NCI-H774 (cell line): ENCODE measurements around the gene PCGF1.

ENCODE experiments used
- DNase-seq: peaks from one replicate; lab custom pipeline; 2025; lab: John Stamatoyannopoulos, UW

The PCGF1 gene

DNA sequence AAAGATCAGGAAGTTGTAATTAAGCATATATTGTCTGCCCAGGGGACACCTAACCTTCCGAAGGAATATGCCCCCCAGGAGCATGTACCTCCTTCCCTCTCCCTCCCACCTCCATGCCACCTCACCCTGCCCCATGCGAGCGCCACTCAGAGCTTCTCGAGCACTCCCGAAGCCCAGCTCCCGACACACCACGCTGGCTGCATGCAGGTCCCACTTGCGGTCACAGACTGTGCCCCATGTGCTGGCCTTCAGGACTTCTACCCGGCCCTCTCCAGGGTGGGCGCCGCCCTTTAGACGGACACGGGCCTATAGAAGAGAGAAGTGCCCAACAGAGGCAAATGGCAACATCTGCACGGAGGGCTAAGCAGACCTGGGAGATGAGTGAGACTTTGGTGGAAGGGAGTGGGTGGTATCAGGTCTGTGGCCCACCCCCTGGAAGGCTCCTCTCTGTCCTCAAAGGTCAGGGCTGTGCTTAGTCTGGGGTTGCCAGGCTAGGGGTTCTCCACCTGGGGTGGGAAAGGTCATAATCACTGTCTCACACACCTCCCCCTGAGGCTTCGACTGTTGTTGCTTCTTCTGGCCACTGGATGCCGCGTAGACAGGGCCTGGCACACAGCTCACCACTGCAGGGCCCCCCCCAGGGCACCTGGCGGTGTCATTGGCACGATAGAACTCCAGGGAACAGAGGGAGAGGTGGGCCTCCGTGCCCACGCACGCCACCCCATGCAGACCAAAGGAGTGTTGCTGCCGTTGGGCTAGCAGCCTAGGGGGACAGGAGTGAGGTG is 28.9 kb upstream of the PCGF1 start:
- no peak for DNase-seq

GRCh38 chr2:74535440-74535965 is 28.0 kb upstream of the PCGF1 start:
- no peak for DNase-seq

DNA sequence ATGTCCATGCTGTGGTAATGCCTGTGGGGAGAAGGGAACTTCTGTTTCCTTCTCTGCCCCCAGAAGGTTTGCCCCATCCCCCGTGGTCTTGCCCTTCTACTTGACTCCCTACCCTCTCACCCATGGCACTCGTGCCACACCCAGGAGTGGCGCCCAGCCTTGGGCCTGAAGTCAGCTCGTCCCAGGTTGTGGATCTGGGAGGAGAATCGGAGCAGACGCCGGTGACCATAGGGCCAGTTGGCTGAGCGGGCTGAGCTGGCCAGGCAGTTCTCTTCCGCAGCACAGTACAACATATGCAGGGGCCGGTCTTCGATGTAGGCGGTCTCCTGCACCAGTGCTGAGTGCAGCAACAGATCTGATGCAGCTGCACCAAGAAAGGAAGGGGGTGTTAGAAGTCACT is 26.9 kb upstream of the PCGF1 start:
- DNase-seq, result no peak

- DNase-seq, result no peak
These were observed 26.0 kb upstream of the PCGF1 start for GRCh38 chr2:74533464-74533863.

- no peak for DNase-seq
These were observed 24.7 kb upstream of the PCGF1 start for GRCh38 chr2:74532222-74532621.

DNA sequence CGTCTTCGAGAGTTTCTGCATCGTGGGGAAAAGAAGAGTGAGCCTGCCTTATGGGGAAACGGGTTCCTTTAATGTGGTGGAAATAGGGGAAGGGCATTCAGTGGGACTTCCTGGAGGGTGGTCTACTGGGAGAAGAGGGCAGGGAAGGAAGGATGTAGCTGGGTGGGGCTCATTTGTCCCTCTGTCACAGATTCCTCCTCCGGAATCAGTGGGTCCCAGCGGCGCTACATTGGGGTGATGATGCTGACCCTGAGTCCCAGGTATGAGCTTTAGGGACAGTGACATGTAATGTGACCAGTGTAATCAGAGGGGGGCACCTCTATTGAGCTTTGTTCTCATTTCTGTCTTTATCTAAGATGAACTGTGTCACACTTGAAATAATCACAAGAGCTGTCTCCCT is 24.2 kb upstream of the PCGF1 start:
- DNase-seq, result no peak

- no peak for DNase-seq
These were observed 23.0 kb upstream of the PCGF1 start for GRCh38 chr2:74530239-74531187.

GRCh38 chr2:74529357-74530238 is 22.1 kb upstream of the PCGF1 start, which contains the start of the genes AUP1 and HTRA2:
Gene AUP1 (minus strand): TSS chr2:74529706. CDS start chr2:74529629, 77 bp downstream.
Gene HTRA2 (plus strand): TSS chr2:74529933. CDS start chr2:74530007, 74 bp downstream.
- DNase-seq, result peak; percentile 97

GRCh38 chr2:74528600-74529356 is 21.3 kb upstream of the PCGF1 start:
- DNase-seq, result no peak

DNA sequence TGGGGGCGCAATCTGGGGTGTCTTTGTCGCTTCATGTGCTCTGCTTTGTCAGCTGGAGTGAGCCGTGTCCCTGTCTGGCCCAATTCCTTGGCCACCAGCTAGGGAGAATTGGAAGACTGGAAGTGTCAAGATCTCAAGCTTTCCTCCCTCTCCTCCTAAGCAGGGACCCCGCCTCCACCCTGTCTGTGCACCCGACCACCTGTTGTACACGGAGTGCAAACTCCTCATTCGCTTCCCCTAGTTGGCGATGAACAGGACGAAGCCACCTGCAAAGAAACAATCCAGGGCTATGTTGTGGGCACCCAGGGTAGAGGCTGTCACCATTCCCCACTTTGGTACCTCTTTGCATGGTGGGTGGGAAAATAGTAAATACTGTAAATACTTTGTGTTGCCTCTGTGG is 20.2 kb upstream of the PCGF1 start:
- DNase-seq, result no peak

- DNase-seq, result no peak
These were observed 19.2 kb upstream of the PCGF1 start for GRCh38 chr2:74526649-74527230.

GRCh38 chr2:74525717-74526648 is 18.5 kb upstream of the PCGF1 start, which contains the start of gene DQX1:
Gene DQX1 (minus strand): TSS chr2:74526231. CDS start chr2:74525729, 502 bp downstream.
- DNase-seq, result no peak

DNA sequence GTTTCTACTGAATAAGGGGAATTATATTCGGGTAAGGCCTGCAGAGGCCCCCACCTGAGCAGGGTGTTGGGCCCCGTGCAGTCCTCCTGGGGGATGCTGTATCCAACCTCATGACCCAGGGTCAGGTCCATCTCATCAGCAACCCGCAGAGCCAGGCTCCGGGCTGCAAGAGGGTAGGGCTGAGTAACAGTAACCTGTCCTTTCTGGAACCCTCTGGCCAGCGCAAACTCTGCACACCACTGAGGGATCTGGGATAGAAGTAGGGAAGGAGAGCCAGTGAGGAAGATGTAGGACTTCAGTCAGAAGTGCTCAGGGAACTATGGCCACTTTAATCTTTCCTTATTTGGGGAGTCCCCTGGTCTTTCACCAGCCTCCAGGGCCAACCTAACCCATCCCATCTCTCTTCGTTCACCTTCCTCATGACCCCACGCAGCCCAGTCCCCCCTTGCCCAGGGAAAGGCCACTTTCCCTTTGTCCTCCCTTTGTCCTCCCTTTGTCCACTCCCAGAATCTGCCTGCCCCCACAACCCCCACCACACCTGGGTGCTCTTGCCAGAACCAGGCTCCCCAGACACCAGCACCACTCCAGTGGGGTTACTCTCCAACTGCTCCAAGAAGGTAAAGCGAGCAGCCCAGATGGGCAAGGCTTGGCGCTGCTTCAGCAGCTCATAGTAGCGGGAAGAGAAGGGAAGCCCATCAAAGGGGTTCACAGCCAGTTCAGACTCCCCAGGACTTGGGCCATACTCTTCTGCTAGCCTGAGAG is 17.6 kb upstream of the PCGF1 start:
- DNase-seq, result no peak

DNA sequence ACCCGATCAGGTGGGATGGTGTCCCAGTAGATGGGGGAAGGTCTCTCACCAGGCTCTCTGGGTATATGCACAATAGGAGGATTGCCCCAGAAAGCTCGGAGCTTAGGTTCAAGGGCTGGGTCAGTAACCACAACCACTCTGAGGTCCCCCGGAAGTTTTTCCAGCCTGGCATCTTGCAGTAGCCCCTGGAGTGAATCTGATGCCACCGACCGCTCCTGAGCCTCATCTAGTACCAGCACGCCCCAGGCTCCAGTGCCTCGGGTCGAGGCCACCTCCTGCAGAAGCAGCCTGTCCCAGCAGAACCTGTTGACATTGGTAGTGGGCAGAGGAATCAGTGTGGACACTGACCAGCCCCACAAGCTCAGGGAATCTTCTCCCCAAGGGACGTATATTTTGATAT is 16.5 kb upstream of the PCGF1 start:
- DNase-seq, result no peak

DNA sequence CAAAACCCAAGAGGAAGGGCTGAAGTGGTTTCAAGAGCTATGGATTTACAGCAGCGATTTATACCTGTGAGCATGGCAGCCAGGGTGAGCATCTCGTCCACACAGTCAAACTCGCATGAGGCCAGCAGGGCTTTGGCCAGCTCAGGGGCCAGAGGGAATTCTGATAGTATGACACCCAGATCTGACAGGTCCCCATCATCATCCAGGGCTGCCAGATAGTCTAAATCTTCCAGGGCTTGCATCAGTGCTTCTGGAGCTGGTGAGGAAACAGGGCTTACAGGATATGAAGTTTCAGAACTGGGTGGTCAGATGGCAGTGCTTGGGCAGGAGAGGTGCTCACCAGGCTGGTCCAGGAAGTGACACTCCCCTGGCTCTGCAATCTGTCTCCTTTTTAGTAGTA is 15.0 kb upstream of the PCGF1 start:
- DNase-seq, result no peak

DNA sequence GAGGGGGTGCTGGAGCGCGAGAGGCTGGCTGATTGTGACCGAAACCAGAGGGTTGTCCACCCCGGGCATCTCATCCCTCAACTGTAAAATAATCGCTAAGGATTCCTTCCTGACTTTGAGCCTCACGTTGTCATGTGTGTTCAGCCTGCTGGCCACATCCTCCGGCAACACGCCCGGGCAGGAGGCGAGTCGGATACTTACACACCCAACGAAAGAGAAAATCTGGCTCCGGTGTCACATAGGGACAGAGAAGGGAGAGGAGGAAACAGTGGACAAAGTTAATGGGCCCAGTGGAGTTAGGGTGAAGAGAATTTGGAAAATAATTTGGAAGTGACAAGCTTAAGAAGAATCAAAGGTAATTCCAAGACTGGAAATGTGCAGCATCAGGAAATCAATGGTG is 9.2 kb upstream of the PCGF1 start:
- no peak for DNase-seq

- no peak for DNase-seq
These were observed 8.6 kb upstream of the PCGF1 start for GRCh38 chr2:74515981-74516633.
